ENCODE data around the gene CALML5. TPM values are rescaled to one million over a fixed set of nuclear protein-coding genes. Genes with fewer than 3 reads are reported as not detected.
"Not testable (repeated sequence)": the region's sequence is repeated elsewhere in the genome, so short reads cannot be mapped to it uniquely, and the experiment has no call there.

Gene CALML5
- total RNA-seq, 1 donor from 2014 or later, result not detected

DNA sequence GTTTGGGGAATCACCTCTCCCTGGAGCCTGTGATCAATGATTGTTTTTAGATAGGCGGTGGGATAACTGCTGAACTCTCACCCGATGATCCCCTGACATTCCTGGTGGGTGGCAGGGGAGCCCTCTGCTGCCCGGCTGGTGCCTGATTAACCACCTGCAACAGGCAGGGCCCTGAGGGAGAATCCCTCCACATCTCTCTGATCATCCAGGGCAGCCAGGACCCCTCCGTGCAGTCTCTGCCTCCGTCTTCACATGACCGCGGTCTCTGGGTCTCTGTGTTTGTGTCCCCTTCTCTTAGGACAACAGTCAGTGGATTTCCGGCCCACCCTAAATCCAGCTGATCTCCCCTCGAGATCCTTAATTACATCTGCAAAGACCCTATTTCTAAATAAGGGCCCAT is 17.4 kb downstream of the CALML5 start:
- DNase-seq (ENCODE audit: low spot score), result no peak

DNA sequence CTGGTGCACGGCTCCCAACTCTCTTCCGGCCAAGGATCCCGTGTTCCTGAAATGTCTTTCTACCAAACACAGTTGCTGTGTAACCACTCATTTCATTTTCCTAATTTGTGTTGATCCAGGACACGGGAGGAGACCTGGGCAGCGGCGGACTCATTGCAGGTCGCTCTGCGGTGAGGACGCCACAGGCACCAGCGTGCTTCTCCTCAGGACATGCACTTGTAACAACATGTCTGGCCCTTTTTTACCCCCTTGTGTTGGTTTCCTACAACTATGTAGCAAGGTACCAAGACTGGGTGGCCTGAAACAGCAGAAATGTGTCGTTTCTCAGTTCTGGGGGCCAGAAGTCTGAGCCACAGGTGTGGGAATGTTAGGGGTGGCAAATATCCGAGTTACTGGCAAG is 18.2 kb downstream of the CALML5 start:
- DNase-seq (ENCODE audit: low spot score), result no peak

DNA sequence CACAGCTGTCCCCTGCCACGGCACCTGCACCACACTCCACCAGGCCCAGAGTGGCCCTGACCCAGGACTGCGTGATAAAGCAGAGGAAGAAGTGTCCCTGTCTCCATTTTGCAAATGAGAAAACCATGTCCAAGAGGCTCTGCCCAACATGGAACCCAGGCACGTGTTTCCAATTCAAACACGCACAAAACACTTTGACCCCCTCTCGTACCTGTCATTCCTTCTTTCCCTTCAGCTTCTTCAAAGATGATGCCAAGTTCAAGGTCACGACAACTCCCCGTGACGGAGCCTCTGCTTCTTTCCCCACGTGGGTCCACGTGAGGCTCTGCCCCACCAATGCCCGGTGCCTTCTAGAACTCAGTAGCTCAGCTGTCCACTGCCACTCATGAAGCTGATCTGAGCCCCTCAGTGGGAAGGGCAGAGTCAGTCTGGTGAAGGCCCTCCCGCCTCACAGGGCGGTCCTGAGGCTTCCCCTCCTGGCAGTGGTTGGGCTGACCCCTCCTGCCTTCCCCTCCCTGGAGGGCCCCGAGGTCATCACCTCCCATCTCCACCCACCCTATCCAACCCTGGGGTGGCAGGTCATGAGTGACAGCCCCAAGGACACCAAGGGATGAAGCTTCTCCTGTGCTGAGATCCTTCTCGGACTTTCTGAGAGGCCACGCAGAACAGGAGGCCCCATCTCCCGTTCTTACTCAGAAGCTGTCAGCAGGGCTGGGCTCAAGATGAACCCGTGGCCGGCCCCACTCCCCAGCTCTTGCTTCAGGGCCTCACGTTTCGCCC is 19.0 kb downstream of the CALML5 start:
- DNase-seq (ENCODE audit: low spot score), result no peak

DNA sequence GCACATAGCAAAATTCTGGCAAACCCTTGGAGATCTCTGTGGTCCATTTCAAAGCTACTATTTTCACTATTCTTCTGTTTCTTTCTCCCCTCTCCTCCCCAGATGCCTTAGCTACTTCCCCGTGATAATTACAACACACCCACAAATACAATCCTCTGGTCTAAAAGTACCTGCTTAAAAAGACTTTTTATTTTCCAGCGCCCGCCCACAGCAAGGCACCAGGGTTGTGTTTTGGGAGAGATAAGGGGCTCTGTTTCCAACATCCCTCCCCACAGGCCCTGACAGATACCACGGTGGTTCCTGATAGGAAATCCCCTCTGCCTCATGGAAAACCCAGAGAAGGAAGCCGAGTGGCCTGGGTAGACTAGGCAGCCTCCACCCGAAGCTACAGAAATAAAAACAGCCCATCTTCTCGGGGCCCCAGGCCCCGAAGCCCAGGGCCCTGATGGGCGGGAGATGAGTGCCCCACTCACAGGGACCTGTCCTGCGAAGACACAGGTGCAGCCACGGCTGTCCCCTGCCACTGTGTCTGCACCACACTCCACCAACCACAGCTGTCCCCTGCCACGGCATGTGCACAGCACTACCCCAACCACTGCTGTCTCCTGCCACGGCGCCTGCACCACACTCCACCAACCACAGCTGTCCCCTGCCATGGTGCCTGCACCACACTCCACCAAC is 19.7 kb downstream of the CALML5 start:
- no peak for DNase-seq (ENCODE audit: low spot score)

DNA sequence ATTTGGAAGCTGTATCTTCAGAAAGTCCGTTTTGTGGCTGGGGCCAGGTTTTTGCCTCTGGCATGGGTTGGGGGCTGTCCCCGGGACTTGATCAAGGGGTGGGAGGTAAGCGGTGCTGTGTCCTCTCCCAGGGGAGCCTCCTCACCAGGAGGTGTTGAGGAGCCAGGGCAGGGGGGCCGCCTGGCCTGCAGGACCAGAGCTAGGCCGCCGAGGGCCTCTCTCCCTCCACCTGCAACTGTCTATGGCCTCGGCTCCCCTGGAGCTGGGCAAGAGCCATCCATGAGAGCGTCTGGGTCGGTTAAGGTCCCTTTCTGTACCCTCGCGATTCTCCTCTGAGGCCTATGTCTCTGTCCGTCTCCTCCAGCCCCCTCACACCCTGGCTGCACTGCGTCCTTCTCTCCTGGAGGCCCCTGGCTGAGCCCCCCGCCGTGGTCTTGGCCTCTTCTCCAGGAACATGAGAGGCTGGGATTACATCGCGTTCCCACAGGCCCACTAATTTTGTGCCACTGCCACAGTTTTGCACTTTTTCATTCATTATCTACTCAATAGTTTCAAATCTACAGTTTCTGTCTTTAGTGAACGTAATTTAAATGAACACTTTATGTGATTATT is 20.6 kb downstream of the CALML5 start:
- no peak for DNase-seq (ENCODE audit: low spot score)

DNA sequence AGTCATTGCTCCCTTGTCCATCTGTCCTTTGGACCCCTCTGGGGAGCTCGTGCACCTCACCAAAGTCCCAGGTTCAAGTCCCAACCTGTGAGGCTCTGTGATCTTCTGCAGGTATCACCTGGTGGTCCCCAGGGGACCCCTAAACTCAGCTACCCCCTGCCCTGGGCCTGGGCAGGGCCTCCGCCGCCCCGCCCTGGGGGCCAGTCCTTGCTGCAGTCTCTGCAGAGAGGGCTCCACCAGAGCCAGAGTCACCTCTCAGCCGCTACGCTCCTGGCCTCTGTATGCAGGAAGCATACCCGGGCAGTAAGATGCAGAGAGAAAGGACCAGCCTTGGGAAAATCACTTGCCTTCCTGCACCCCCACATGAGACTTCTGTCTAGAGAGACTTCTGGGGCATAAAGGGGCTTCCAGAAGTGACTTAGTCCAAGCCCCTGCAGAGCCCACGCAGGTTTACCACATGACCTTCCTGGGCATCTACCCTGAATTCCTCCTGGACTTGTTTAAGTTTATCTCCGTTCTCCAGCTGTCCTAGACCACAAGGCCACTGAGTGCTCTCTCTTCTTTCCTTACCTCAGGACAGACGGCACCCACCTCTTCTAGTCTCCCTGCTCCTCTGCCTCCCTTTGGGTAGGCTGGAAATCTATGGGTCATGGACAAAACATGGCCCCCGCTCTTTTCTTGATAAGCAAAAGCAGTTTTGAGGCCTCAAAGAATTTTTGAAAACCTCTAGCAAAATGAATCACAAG is 21.2 kb downstream of the CALML5 start:
- no peak for DNase-seq (ENCODE audit: low spot score)

DNA sequence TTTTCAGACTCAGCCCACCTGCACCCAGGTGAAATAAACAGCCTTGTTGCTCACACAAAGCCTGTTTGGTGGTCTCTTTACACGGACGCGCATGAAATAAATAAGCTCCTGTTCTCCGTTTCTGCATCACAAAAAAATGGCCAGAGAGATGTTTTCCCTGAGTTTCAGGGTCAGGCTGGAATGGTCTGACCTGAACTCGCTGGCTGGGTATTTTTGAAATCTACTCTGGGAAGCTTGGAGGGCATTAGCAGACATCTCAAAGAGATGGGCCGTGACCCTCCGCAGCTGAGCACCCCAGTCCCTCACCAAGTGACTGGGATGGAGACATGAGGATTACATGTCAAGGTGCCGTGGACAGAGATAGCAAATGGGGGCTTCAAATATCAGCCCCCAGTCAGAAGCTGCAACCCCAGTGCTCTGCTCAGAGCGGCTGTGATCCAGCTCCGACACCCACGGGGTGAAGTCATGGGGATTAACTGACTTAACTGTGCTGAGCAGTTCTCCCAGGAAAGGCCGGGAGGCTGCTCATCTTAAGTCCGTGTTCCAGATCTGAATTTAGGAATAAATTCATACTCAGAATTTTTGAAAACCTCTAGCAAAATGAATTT is 22.3 kb downstream of the CALML5 start:
- DNase-seq (ENCODE audit: low spot score), result no peak

DNA sequence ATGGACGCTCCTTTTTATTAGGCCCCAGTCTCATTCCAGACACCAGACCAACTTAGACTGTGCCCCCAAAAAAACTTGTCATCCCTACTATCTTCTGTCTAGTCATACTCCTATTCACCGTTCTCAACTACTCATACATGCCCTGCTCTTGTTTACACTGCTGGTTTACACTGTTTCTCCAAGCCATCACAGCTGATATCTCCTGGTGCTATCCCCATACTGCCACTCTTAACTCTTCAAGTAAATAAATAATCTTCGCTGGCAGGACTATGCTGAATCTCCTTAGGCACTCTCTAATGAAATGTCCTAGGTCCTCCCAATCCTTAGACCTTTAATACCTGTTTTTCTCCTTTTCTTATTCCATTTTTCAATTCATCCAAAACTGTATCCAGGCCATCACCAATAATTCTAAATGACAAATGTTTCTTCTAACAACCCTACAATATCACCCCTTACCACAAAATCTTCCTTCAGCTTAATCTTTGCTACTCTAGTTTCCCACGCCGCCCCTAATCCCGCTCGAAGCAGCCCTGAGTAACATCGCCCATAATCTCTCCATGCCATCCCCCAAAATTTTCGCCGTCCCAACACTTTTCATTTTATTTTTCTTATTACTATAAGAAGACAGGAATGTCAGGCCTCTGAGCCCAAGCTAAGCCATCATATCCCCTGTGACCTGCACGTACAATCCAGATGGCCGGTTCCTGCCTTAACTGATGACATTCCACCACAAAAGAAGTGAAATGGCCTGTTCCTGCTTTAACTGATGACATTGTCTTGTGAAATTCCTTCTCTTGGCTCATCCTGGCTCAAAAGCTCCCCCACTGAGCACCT is 23.2 kb downstream of the CALML5 start:
- not testable (repeated sequence) for DNase-seq (ENCODE audit: low spot score)

DNA sequence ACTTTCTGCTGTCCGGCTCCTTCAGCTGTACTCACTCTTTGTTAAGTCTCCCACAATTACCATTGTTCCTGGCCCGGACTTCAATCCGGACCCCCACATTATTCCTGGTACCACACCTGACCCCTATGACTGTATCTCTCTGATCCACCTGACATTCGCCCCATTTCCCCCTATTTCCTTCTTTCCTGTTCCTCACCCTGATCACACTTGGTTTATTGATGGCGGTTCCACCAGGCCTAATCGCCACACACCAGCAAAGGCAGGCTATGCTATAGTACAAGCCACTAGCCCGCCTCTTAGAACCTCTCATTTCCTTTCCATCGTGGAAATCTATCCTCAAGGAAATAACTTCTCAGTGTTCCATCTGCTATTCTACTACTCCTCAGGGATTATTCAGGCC is 24.3 kb downstream of the CALML5 start:
- not testable (repeated sequence) for DNase-seq (ENCODE audit: low spot score)

DNA sequence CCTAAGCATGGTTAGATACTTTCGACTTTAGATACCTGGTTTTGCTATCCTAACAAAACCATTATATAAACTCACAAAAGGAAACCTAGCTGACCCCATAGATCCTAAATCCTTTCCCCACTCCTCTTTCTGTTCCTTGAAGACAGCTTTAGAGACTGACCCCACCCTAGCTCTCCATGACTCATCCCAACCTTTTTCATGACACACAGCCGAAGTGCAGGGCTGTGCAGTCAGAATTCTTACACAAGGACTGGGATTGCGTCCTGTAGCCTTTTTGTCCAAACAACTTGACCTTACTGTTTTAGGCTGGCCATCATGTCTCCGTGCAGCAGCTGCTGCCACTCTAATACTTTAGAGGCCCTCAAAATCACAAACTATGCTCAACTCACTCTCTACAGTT is 24.7 kb downstream of the CALML5 start:
- DNase-seq (ENCODE audit: low spot score), result not testable (repeated sequence)

DNA sequence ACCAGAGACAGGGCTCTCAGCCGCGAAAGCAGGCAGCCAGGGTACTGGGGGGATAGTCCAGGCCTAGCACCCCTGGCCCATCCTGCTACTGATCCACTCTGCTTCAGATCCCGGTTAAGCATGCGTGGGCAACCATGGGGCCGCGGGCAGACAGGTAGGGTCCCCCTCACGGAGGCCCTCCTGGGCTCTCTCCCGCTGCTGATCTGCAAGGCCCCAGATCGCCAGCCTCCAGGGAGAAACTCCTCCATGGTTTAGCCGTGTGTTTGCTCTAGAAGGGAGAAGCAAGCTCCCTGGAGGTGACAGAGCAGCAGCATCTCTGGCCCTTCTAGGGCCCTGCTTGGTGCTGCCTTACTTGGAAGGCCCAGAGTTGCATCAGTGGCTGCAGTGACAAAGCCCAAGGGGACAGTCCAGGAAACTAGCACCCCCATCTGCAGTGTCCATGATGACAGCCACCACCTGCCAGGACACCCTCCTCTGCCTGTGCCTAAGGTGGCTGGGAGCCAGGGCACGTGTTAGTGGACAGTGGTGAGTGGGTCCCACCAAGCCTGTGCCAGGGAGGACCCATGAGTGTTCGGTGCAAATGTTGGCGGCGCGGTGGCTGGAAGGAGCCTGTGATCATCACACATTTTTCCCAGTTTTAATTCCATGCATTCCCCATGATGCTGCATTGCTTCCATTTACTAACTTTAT is 29.2 kb downstream of the CALML5 start:
- DNase-seq (ENCODE audit: low spot score), result no peak

DNA sequence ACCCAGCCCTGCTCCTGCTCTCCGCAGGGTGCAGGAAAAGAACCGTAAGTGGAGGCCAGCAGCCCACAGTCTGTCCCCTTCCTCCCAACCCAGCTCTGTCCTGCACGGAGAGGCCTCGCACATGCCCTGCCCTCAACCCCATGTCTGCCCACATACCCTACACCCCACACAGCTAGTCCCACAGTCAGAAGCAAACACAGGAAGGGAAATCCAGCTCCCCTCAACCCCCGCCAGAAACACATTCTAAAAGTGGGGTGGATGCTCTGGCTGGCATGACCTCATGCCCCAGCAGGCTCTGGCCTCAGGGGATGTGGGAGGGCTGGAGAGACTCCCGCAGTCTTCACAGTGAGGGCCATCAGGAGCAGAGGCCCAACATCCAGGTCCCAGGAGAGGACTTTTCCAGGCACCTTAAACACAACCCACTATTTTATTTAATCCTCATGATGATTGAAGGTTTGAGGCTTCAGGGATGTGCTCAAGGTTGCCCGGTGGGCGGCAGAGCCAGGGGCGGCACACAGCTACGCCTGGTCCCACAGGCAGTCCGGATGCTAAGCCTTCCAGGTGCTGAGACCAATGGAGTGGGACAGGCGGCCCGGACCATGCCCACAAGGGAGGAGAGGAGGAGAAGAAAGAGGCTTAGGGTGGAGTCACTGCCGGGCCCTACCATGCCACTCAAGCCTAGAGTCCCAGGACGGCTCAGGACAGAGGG is 29.9 kb downstream of the CALML5 start:
- no peak for DNase-seq (ENCODE audit: low spot score)

DNA sequence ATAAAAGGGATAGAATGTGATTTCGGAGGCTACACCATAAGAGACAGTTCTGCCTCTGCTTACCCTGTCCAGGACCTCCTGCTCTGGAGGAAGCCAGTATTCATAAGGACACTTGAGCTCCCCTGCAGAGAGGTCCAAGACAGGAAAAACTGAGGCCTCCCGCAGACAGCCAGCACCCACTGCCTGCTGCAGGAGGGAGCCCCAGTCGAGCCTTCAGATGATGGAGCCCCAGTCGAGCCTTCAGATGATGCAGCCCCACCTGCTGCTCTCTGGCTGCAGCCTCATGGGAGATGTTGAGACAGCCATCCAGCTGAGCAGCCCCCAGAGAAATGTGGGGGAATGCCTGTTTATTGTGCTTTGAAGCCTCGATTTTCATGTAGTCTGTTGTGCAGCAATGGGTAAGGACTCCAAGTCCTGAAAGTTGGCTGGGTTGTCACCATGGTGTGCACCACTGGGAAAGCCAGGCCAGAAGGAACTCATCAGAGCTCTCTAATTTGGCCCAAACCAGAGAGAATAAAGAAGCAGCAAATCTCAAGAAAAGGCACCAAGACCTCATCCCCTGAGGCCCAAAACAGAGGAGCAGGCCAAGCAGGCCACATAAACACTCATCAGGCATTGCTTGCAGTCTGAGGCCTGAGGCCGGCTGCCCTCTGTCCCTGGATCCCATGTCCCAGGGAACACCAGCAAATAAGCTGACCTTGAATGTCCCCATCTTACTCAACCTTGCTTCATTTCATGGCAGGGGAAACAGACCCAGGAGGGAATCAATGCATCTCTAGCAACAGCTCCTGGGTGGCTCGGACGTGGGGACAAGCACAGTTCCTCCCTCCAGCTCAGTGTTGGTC is 30.9 kb downstream of the CALML5 start:
- no peak for DNase-seq (ENCODE audit: low spot score)

DNA sequence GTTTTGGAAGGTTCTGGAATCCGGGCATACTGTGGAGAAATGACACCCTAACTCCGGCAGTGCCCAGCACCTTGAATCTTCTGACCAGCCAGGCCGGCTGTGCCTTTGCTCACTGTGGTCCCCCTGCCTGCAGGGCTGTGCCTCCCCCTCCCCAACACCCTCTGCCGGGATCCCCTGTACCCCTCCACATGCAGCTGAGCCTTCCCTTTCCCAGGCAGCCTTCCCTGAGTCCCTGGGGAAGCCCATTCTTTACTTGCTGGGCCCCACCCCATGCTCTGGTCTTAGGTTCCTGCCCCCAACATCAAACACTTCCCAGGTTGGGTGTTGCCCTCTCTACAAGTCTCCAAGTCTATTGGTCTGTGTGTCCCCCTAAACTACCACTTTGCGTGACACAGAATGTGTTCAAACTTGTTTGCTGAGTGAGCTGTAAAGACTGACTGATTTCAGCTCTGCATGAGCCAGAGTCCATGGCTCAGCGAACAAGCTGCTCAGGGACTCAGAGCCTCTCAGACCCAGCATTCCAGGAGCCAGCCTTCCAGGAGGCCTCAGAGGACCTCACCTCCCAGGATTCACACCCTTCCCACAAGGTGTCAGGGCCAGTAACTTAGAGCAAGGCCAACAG is 31.6 kb downstream of the CALML5 start:
- no peak for DNase-seq (ENCODE audit: low spot score)

DNA sequence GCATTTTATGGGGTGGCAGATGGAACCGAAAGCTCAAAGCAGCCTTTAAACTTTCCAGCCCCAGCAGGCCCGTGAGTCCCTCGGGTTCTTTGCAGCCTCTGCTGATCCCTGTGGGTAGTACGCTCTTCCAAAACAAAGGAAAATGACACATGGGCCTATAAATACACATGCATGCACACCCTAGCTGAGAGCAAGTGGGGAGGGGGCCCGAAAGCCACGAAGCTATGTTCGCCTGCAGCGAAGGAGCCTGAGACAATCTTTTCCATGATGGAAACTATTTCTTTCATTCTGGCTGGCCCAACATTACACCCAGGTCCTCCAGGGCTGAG is 32.2 kb downstream of the CALML5 start:
- no peak for DNase-seq (ENCODE audit: low spot score)

DNA sequence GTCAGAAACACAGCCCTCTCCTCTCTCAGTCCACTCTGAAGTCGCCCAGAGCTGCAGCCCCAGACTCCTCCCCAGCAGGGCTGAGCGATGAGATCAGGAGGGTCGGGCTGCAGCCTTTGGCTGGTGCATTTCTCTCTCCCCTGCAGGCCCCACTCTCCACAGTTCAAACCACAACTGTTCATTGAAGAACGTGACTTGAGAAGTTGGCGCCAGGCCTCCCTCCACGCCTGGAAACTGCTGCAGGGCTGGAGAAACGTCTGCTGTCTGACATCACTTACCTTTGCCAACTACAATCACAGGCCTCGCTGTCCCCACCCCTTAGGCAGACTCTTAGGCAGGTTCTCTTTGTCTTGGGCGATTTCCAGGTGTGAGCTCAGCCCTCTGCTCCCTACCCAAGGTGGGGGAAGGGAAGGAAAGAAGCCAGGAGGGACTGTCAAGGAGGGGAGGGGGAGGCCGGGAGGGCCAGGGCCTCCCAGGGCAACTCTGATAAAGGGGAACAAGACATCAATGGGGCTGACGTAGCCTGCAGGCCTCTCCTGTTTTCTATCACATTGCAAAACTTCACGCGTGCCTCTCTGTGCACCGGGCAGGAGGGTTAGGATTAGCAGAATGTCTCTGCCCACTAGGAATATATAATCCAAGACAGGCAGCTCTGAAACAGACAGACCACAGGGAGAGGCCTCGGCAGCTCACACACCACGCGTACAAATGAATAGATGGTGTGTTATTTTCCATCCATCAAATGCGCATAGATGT is 32.7 kb downstream of the CALML5 start:
- peak; percentile 80 for DNase-seq (ENCODE audit: low spot score)

DNA sequence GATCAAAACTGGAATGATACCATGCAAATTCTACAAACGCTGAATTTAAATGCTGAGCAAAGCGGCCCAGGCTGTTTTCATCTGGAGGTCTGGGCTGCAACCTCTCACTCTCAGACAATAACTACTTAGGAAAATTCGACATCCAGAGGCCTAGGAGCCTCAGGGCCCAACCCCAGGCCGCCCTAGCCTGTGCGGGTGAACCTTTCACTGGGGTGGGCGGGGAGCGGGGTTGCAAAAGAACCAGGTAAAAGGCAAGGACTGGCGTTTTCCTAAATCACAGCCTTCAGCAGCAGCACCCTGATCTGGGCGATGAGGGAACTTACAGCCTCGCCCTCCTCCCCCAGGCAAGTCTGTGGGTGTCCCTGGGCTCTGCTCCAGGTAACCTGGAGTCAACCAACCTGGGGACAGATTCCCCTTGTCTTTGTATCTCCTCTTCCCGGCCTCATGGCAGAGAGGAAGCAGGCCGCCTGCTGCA is 33.4 kb downstream of the CALML5 start:
- DNase-seq (ENCODE audit: low spot score), result no peak

DNA sequence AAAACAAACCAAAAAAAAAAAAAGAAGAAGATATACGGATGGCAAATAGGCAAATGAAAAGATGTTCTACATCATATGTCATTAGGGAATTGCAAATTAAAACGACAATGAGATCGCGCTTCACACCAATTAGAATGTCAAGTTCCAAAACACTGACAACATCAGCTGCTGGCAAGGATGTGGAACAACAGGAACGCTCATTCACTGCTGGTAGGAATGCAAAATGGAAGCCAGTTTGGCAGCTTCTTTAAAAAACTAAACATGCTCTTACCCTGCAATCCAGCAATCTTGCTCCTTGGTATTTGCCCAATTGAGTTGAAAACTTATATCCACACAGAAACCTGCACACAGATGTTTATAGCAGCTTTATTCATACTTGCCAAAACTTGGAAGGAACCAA is 34.8 kb downstream of the CALML5 start:
- no peak for DNase-seq (ENCODE audit: low spot score)
